HUES64 (cell line): ENCODE measurements around the gene CD6.

Experiments used
- H3K27ac ChIP-seq: 2 replicates; pipeline ENCODE4 v1.7.0; 2013; ENCODE audit warnings: low read depth, low read length, inconsistent platforms
- H3K27me3 ChIP-seq: 2 replicates; pipeline ENCODE4 v1.6.1; 2013; ENCODE audit warnings: mild to moderate bottlenecking, low read length; ENCODE audit not compliant: insufficient read depth
- H3K36me3 ChIP-seq: 2 replicates; pipeline ENCODE4 v1.6.1; 2013; ENCODE audit warnings: mild to moderate bottlenecking, low read length; ENCODE audit not compliant: insufficient read depth
- H3K4me1 ChIP-seq: 2 replicates; pipeline ENCODE4 v1.6.1; 2013; ENCODE audit warnings: mild to moderate bottlenecking, low read length, moderate library complexity; ENCODE audit not compliant: insufficient read depth
- H3K4me3 ChIP-seq: 2 replicates; pipeline ENCODE4 v1.5.1; 2013; ENCODE audit warnings: mild to moderate bottlenecking, low read length, moderate library complexity
- H3K9ac ChIP-seq: 2 replicates; pipeline ENCODE4 v1.6.1; 2013; ENCODE audit warnings: mild to moderate bottlenecking, low read depth, low read length
- H3K9me3 ChIP-seq: 2 replicates; pipeline ENCODE4 v1.6.1; 2013; ENCODE audit warnings: low read depth, low read length; ENCODE audit not compliant: insufficient read depth
- WGBS: fragments of 150-250, 120-280 bp; methylation state at CpG from one replicate; pipeline ENCODE4 v1.1.7; 2013; ENCODE audit warnings: missing lambda C conversion rate; 5-methylcytosine and 5-hydroxymethylcytosine counted together

Gene CD6

DNA sequence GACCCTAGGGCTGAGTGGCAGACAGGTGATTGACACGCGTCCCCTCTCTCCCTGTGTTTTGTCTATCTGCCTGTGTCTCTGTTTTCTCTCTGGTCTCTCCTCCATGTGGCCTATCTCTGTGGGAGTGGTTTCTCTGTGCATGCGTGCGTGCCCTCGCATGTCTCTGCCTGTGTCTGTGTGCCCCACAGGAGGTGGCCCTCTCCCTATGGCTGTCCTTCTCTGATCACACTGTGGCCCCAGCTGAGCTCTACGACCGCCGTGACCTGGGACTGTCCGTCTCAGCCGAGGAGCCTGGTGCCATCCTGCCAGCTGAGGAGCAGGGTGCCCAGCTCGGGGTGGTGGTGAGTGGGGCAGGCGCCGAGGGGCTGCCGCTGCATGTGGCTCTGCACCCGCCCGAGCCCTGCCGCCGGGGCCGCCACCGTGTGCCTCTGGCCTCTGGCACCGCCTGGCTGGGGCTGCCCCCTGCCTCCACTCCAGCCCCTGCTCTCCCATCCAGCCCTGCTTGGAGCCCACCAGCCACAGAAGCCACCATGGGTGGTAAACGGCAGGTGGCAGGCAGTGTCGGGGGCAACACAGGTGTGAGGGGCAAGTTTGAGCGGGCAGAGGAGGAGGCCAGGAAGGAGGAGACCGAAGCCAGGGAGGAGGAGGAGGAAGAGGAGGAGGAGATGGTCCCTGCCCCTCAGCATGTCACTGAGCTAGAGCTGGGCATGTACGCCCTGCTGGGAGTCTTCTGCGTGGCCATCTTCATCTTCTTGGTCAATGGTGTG lies 35.6 kb upstream of the CD6 start:
- Histone ChIP-seq H3K36me3 (peaks cover 29% of the 10 kb centered on the region), H3K9ac (no peak overlapping the region), H3K4me3 (no peak overlapping the region), H3K27me3 (no peaks in the 10 kb centered on the region), H3K4me1 (peaks cover 7% of the 10 kb centered on the region; the same call in 1 of the 2 replicates), H3K27ac (no peak overlapping the region), H3K9me3 (no peaks in the 10 kb centered on the region)
- WGBS, result 95% methylated on average over 27 of the region's 27 CpGs

DNA sequence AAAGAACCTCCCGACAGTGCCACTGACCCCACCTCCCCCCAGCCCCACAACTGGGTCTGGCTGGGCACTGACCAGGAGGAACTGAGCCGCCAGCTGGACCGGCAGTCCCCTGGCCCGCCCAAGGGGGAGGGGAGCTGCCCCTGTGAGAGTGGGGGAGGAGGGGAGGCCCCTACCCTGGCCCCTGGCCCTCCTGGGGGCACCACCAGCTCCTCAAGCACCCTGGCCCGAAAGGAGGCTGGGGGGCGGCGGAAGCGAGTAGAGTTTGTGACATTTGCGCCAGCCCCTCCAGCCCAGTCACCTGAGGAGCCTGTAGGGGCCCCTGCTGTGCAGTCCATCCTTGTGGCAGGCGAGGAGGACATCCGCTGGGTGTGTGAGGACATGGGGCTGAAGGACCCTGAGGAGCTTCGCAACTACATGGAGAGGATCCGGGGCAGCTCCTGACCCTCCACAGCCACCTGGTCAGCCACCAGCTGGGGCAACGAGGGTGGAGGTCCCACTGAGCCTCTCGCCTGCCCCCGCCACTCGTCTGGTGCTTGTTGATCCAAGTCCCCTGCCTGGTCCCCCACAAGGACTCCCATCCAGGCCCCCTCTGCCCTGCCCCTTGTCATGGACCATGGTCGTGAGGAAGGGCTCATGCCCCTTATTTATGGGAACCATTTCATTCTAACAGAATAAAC lies 34.9 kb upstream of the CD6 start:
- Histone ChIP-seq H3K4me1 (peaks cover 7% of the 10 kb centered on the region; the same call in 1 of the 2 replicates), H3K27me3 (no peaks in the 10 kb centered on the region), H3K27ac (no peak overlapping the region), H3K9ac (no peak overlapping the region), H3K9me3 (no peaks in the 10 kb centered on the region), H3K36me3 (peaks cover 22% of the 10 kb centered on the region), H3K4me3 (no peak overlapping the region)
- WGBS, result 92% methylated on average over 18 of the region's 18 CpGs

DNA sequence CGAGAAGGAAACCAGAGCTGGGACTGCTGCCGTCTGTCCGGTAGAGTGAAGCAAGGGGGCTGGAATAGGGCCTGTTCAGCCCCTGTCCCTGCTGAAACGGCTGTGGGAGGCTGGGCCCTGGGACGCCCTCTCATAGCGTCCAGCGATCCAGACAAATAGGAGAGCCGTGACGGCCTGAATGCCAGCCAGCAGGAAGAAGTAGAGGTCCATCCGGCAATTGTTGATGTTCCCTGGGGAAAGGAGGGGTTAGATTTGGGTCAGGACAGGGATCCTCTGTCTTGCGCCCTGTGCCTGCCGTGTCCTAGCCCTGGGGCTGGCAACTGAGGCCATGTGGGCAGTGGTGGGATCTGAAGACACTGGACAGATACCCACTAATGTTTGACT lies 34.3 kb upstream of the CD6 start:
- H3K27me3 ChIP-seq, result no peaks in the 10 kb centered on the region
- no peak overlapping the region for H3K4me3 ChIP-seq
- no peak overlapping the region for H3K27ac ChIP-seq
- peaks cover 17% of the 10 kb centered on the region for H3K36me3 ChIP-seq
- no peaks in the 10 kb centered on the region for H3K9me3 ChIP-seq
- H3K4me1 ChIP-seq, result peaks cover 7% of the 10 kb centered on the region; the same call in 1 of the 2 replicates
- no peak overlapping the region for H3K9ac ChIP-seq
- WGBS, result 94% methylated on average over 12 of the region's 12 CpGs

DNA sequence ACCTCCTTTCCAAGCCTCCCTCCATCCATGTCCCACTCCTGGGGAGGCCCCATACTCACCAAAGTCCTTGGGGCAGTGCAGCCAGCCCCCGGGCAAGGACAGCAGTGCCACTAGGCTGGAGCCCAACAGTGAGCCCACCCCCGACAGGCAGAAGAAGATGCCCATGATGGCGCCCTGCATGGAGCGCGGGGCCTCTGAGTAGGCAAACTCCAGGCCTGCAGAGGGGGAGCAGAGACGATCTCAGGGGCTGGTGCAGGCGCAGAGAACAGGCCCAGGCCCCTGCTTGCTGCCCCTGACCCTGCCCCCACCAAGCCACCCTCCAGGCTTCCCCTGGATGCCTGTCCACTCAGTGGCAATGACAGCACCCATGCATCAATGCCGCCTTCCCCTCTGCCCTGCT lies 33.7 kb upstream of the CD6 start:
- whole genome bisulfite sequencing, result 93% methylated on average over 8 of the region's 8 CpGs
- Histone ChIP-seq H3K27me3 (no peaks in the 10 kb centered on the region), H3K27ac (no peak overlapping the region), H3K4me1 (no peaks in the 10 kb centered on the region), H3K36me3 (peaks cover 10% of the 10 kb centered on the region; the same call in 1 of the 2 replicates), H3K4me3 (no peak overlapping the region), H3K9ac (no peak overlapping the region), H3K9me3 (no peaks in the 10 kb centered on the region)

DNA sequence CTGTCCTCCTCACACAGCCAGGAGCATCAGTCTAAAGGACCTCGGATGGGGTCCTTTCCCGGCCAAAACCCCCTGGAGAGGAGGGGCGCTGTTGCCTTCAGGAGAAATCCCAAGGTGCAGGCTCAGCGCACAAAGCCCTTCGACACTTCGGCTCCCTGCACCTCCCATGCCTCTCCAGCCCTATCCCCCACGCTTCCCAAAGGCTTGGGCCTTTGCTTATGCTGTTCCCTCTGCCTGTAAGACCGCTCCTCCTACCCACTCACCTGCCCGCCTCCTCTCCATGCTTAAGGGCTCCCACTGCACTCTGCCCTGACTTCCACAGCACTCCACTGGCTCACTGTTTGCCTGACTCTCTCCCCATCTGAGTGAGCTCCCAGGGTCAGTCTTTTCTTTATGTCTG lies 33.0 kb upstream of the CD6 start:
- Histone ChIP-seq H3K9ac (no peak overlapping the region), H3K27me3 (no peaks in the 10 kb centered on the region), H3K27ac (no peak overlapping the region), H3K4me3 (no peak overlapping the region), H3K36me3 (peaks cover 10% of the 10 kb centered on the region; the same call in 1 of the 2 replicates), H3K9me3 (no peaks in the 10 kb centered on the region), H3K4me1 (no peaks in the 10 kb centered on the region)
- 72% methylated on average over 9 of the region's 9 CpGs for WGBS

- Histone ChIP-seq H3K4me3 (no peak overlapping the region), H3K9me3 (no peaks in the 10 kb centered on the region), H3K4me1 (no peaks in the 10 kb centered on the region), H3K27ac (no peak overlapping the region), H3K9ac (no peak overlapping the region), H3K27me3 (no peaks in the 10 kb centered on the region), H3K36me3 (0 out of 2 replicates have a peak, but pooled peaks cover 5% of the 10 kb centered on the region)
- 88% methylated on average over 7 of the region's 7 CpGs for WGBS
Observed at GRCh38 chr11:60939301-60939700, 32.2 kb upstream of the CD6 start.

GRCh38 chr11:60939855-60940254 lies 31.6 kb upstream of the CD6 start:
- H3K9me3 ChIP-seq, result no peaks in the 10 kb centered on the region
- WGBS, result 87% methylated on average over 2 of the region's 2 CpGs
- H3K4me1 ChIP-seq, result no peaks in the 10 kb centered on the region

DNA sequence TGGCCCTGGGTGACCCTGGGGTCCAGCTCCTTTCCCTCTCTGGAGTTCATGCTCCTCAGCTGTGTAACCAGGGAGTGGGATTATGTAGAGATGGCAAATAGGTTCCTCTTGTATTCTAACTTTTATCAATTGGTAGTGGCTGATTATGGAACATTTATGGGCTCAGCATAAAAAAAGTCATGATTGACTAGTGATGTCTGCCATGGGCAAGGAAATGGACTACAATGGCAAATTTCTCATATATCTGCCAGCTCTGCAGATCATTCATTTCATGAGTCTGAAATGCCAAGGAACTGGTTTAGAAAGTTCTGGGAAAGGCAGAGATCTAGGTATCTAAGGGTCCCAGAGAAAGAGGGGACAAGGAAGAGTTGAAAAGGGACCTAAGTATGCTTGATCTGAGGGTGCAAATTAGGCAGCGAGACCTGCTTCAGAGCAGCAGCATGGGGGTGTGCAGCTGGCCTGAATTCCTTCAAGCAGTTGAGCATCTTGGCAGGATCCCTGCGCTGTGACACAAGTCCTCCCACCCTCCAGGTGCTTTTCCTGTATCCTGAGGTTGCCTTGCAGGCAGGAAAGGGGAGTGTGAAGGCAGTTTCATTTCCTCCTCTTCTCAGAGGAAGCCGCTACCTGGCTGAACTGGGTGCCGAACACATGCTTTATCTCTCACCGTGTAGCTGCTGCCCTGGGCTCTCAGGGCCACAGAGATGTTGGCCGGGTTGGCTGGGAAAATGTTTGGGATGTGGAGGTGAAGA lies 29.9 kb upstream of the CD6 start:
- Histone ChIP-seq H3K4me1 (no peaks in the 10 kb centered on the region), H3K9ac (no peak overlapping the region), H3K9me3 (no peaks in the 10 kb centered on the region), H3K27me3 (no peaks in the 10 kb centered on the region), H3K27ac (no peak overlapping the region), H3K36me3 (no peaks in the 10 kb centered on the region), H3K4me3 (no peak overlapping the region)
- 90% methylated on average over 6 of the region's 6 CpGs for WGBS

More at GRCh38 chr11:60939855-60940254, 31.6 kb upstream of the CD6 start:
- Histone ChIP-seq H3K36me3 (0 out of 2 replicates have a peak, but pooled peaks cover 5% of the 10 kb centered on the region), H3K27ac (no peak overlapping the region), H3K27me3 (no peaks in the 10 kb centered on the region), H3K9ac (no peak overlapping the region), H3K4me3 (no peak overlapping the region)

GRCh38 chr11:60942219-60942618 lies 29.3 kb upstream of the CD6 start:
- Histone ChIP-seq H3K9me3 (no peaks in the 10 kb centered on the region), H3K27ac (no peak overlapping the region), H3K9ac (no peak overlapping the region), H3K27me3 (no peaks in the 10 kb centered on the region), H3K4me1 (no peaks in the 10 kb centered on the region), H3K36me3 (no peaks in the 10 kb centered on the region), H3K4me3 (no peak overlapping the region)
- WGBS, result 91% methylated on average over 4 of the region's 4 CpGs

GRCh38 chr11:60942970-60943565 lies 28.4 kb upstream of the CD6 start:
- H3K36me3 ChIP-seq, result no peaks in the 10 kb centered on the region
- no peak overlapping the region for H3K27ac ChIP-seq
- H3K4me1 ChIP-seq, result peaks cover 7% of the 10 kb centered on the region; the same call in 1 of the 2 replicates
- no peak overlapping the region for H3K9ac ChIP-seq
- no peaks in the 10 kb centered on the region for H3K27me3 ChIP-seq
- no peaks in the 10 kb centered on the region for H3K9me3 ChIP-seq
- H3K4me3 ChIP-seq, result no peak overlapping the region
- 93% methylated on average over 9 of the region's 9 CpGs for WGBS
